Stimulated activated CD4-positive, alpha-beta T cell treated with anti-CD3 and anti-CD28 coated beads, TNF-alpha, amount 100 ng/mL, for 1 hour (primary cell): Measurements from ENCODE around the gene RAB15.
"Not testable (repeated sequence)": the region's sequence is repeated elsewhere in the genome, so short reads cannot be mapped to it uniquely, and the experiment has no call there.

Experiments used
- DNase-seq, 3 donors: peaks; one replicate each; pipeline ENCODE4 v3.0.0-alpha.2; 2020; ENCODE audit warnings: low read depth in 3 of 3, low spot score in 1 of 3

The RAB15 gene

GRCh38 chr14:64913477-64913876 lies 58.7 kb downstream of the RAB15 start:
- DNase-seq = not testable (repeated sequence)

DNA sequence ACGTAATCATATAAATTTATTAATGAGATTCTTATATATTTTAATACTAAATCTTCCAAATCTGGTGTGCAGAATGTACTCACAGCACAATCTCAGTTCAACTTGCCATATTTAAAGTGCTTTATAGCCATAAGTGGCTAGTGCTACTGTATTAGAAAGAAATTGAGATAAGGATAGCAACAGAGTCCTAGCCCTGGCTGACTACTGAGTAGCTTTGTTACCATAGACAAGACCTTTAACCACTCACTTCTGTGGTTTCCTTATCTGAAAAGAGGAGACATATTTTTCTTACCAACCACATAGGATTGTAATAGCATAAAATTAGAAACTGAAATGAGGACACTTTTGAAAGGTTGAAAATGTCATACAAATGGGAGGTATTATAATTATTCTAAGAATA lies 59.9 kb downstream of the RAB15 start:
- DNase-seq = no peak

DNA sequence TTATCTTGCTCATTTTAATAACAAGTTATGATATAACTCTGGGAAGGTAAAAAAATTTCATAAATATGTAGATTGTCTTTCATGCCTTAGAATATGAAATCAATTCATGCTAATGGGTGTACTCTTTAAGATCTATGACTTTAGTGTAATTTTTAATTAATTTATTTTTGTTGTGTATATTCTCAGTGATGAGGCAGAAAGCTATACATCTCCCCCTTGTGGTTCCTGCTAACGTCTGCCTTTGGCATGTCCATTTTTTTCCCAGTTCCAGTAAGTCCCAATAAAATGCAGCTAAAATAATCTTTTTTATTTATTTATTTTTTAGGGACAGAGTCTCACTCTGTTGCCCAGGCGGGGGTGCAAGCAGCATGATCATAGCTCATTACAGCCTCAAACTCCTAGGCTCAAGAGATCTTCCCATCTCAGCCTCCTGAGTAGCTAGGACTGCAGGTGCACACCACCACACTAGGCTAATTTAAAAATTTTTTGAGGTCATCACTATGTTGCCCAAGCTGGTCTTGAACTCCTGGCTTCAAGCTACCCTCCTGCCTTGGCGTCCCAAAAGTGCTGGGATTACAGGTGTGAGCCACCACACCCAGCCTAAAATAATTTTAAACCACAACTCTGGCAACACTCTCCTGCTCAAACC lies 61.2 kb downstream of the RAB15 start:
- no peak for DNase-seq

DNA sequence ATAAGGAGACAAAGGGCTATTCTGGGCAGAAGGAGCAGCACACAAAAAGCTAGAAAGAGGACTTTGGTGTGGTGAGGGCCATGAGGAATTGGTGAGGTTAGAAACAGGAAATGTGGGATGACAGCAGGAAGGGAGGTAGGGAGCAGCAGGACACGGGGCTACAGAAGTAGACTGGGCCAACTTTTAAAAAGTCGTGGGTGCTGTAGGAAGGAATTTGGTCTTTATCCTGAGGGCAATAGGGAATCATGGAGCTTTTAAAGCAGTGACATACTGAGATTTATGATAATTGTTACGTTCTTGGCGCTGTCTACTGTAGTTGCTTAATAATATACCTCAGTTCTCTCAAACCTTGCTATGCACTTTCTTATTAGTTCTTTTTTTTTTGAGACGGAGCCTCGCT lies 66.1 kb downstream of the RAB15 start:
- DNase-seq = no peak

- no peak for DNase-seq
Observed at GRCh38 chr14:64899958-64900357, 72.2 kb downstream of the RAB15 start.
